ENCODE results near the gene CHCHD5. TPM values are rescaled to one million over a fixed set of nuclear protein-coding genes. Genes with fewer than 3 reads are reported as not detected.

CHCHD5 gene
- total and polyA plus RNA-seq, 10 of the 15 experiments (the other 5 are each of a cell fraction or from before 2014, with no cell fraction given), result 16.4 to 118 (median 45.2) TPM

GRCh38 chr2:112601754-112602153 lies 17.3 kb downstream of the CHCHD5 start:
- Histone ChIP-seq H3K27me3 (replicated peaks in 1 of 2; ENCODE audit: control insufficient read depth in 2 of 2, insufficient read depth in 2 of 2, low read length in 1 of 2) (no peaks in the 10 kb centered on the region), H3K4me3 (no peak overlapping the region), H3K27ac (ENCODE audit: control insufficient read depth, insufficient read depth) (no peak overlapping the region), H3K4me2 (ENCODE audit: control insufficient read depth, insufficient read depth) (no peak overlapping the region), H3K9me3 (replicated peaks; ENCODE audit: control insufficient read depth, insufficient read depth, low read length) (no peaks in the 10 kb centered on the region), H3K79me2 (ENCODE audit: control insufficient read depth, insufficient read depth, low read length) (no peaks in the 10 kb centered on the region), H3K4me1 (ENCODE audit: control insufficient read depth, insufficient read depth, low read length) (no peaks in the 10 kb centered on the region; the same call in 1 of the 2 replicates), H3K9ac (ENCODE audit: control insufficient read depth, insufficient read depth, low read length) (no peak overlapping the region), H3K36me3 (ENCODE audit: control insufficient read depth in 2 of 2, insufficient read depth in 2 of 2, low read length in 1 of 2) (no peaks in the 10 kb centered on the region), H4K20me1 (ENCODE audit: control insufficient read depth, insufficient read depth) (no peaks in the 10 kb centered on the region), H2AFZ (ENCODE audit: control insufficient read depth, low read depth, low read length) (no peak overlapping the region)
- ChIA-PET SMC1A (ENCODE audit: uncharacterized antibody, unreplicated experiment) (interaction anchor here (1.6 to 8.0 kb wide), 4 partner anchors 25 to 340 kb away, joined by 5 to 122 read pairs (median 50); no protein-coding TSS in a partner anchor), RAD21 (ENCODE audit: unreplicated experiment) (interaction anchor here (0.7 to 8.3 kb wide), 5 partner anchors 17 to 340 kb away, joined by 3 to 132 read pairs (median 25); partner anchors contain the start of gene CHCHD5), CTCF (interaction anchor here (0.7 to 15.3 kb wide), 7 partner anchors 15 to 340 kb away, joined by 3 to 286 read pairs (median 21); no protein-coding TSS in a partner anchor), POLR2A (no interaction called here)
- 73% methylated on average over 3 of the region's 3 CpGs for WGBS (ENCODE audit: insufficient coverage, insufficient replicate concordance, low lambda C conversion rate, missing lambda C conversion rate)
- intact Hi-C loops (cut with micrococcal nuclease; ENCODE audit: unreplicated experiment) (loop anchor here (2.0 to 5.0 kb wide), 2 partner anchors 283 to 356 kb away; no protein-coding TSS in a partner anchor), in situ Hi-C loops (cut with MboI) (loop anchor here (5.0 kb wide), 1 partner anchor 121 kb away; the partner anchor contains the start of gene NT5DC4)
- FAIRE-seq (no peak), DNase-seq (ENCODE audit: low read depth, low spot score) (no peak), ATAC-seq (no peak)
- TF ChIP-seq ATF2 (IDR thresholded peaks at IDR 0.05; ENCODE audit: low read length), result no peak
- no peak for TF ChIP-seq BCL3 (IDR thresholded peaks at IDR 0.05; ENCODE audit: borderline replicate concordance, insufficient read depth, low read depth, low read length, poor library complexity, severe bottlenecking)
- no peak for TF ChIP-seq NBN (IDR thresholded peaks at IDR 0.05)
- TF ChIP-seq IKZF2 (IDR thresholded peaks at IDR 0.05), result no peak
- TF ChIP-seq ZBTB40 (IDR thresholded peaks at IDR 0.05; ENCODE audit: borderline replicate concordance), result no peak
- no peak for TF ChIP-seq ZZZ3 (IDR thresholded peaks at IDR 0.05; ENCODE audit: control insufficient read depth, insufficient read length, low read depth)
- no TSS peak for BruUV-seq (replicated peaks)
